ENCODE data around the gene ACSBG1. TPM values are rescaled to one million over a fixed set of nuclear protein-coding genes. Genes with fewer than 3 reads are reported as not detected.
"Not testable (repeated sequence)": the region's sequence is repeated elsewhere in the genome, so short reads cannot be mapped to it uniquely, and the experiment has no call there.

Gene ACSBG1
- total RNA-seq, 3 donors from 2014 or later: not detected

DNA sequence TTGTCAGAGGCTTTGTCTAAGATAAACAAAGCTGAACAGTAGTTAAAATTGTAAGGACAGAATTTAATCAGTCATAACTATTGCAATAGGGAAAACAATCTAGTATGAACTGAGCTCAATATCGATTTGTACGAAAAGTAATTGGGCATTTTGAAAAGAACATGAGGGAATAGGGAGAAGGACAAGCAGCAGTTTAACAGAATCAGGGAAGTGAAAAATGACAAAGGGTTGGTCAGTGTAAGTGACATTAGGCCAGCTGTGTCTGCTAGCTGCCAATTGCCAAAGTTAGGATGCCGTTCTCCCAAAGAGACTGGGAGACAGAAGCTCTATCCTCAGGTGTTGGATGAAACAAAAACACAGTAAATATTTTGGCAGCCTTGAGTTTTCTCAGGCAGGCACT is 26.7 kb upstream of the ACSBG1 start:
- H3K4me3 Mint-ChIP-seq: no peak overlapping the region
- ATAC-seq (no peak), DNase-seq (no peak)
- H3K27me3 Mint-ChIP-seq (ENCODE audit: low read depth): no peaks in the 10 kb centered on the region
- H3K36me3 Mint-ChIP-seq (ENCODE audit: insufficient read depth): no peaks in the 10 kb centered on the region
- peaks cover 10% of the 10 kb centered on the region for H3K4me1 Mint-ChIP-seq (ENCODE audit: low read depth)
- H3K9me3 Mint-ChIP-seq: no peaks in the 10 kb centered on the region

DNA sequence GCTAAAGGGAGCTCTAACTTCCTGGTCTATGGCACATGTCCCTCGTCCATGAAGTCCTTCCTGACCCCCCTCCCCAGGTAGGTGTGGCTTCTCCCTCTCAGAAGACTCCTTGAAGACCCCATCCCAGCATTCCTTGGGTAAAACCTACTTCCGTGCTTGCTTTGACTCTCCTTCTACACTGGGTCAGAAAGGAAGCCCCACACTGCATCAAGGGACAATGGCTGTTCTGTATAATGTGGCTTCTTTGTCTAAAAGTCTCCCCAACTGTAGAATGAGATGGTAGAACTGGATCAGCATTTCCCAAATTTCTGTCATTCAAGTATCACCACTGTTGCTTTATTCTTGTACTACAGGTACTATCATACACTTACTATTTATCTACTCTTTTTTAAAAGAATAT is 26.1 kb upstream of the ACSBG1 start:
- no peak for DNase-seq
- Mint-ChIP-seq H3K36me3 (ENCODE audit: insufficient read depth) (no peaks in the 10 kb centered on the region), H3K4me1 (ENCODE audit: low read depth) (peaks cover 5% of the 10 kb centered on the region), H3K9me3 (no peaks in the 10 kb centered on the region), H3K4me3 (no peak overlapping the region), H3K27me3 (ENCODE audit: low read depth) (no peaks in the 10 kb centered on the region)
- ATAC-seq: no peak

DNA sequence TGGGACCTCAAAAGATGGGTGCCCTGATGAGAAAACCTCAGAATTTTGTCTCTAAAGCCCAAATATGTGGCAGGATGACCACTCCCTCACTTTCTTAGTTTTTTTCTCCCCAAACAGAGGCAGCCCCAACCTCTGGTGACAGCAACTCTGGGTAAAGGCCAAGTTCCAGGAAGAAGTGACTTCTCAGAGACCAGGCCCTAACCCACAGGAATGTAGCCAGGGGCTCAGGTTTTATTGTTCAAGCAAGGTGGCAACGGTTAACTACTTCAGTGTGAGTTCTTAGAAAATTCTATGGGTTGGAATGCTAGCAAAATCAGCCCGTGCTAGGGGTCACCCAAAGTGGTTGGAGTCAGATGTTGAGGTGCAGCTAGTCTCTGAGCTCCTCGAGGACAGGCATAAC is 24.9 kb upstream of the ACSBG1 start:
- ATAC-seq (no peak), DNase-seq (no peak)
- Mint-ChIP-seq H3K9me3 (no peaks in the 10 kb centered on the region), H3K4me3 (no peak overlapping the region), H3K27me3 (ENCODE audit: low read depth) (no peaks in the 10 kb centered on the region), H3K36me3 (ENCODE audit: insufficient read depth) (no peaks in the 10 kb centered on the region), H3K4me1 (ENCODE audit: low read depth) (no peaks in the 10 kb centered on the region)

DNA sequence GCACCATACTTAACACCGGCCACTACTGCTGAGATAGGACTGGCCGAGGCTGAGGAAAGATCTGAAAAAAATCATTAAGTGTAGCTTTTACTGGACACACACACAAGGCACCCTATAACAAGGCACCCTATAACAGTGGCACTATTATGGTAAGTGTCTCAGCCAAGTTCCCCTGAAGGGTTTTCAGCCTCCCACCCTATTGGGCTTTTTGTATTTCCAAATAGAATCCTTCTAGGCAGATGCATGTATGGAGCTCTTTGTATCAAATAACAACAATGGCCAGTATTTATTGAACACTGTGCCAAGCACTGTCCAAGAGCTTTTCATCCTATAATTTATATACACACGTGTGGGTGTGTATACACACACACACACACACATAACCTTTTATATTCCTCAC is 23.3 kb upstream of the ACSBG1 start:
- ATAC-seq (no peak), DNase-seq (no peak)
- Mint-ChIP-seq H3K27me3 (ENCODE audit: low read depth) (no peaks in the 10 kb centered on the region), H3K9me3 (no peaks in the 10 kb centered on the region), H3K4me1 (ENCODE audit: low read depth) (no peaks in the 10 kb centered on the region), H3K36me3 (ENCODE audit: insufficient read depth) (no peaks in the 10 kb centered on the region), H3K4me3 (no peak overlapping the region)

- no peak overlapping the region for H3K4me3 Mint-ChIP-seq
- DNase-seq (no peak), ATAC-seq (no peak)
- H3K9me3 Mint-ChIP-seq: no peaks in the 10 kb centered on the region
- H3K36me3 Mint-ChIP-seq (ENCODE audit: insufficient read depth): no peaks in the 10 kb centered on the region
- no peaks in the 10 kb centered on the region for H3K4me1 Mint-ChIP-seq (ENCODE audit: low read depth)
- H3K27me3 Mint-ChIP-seq (ENCODE audit: low read depth): no peaks in the 10 kb centered on the region
Observed at GRCh38 chr15:78256044-78256437, 21.7 kb upstream of the ACSBG1 start.

- Mint-ChIP-seq H3K36me3 (ENCODE audit: insufficient read depth) (no peaks in the 10 kb centered on the region), H3K9me3 (no peaks in the 10 kb centered on the region), H3K27me3 (ENCODE audit: low read depth) (no peaks in the 10 kb centered on the region), H3K4me1 (ENCODE audit: low read depth) (no peaks in the 10 kb centered on the region), H3K4me3 (no peak overlapping the region)
- DNase-seq (no peak), ATAC-seq (no peak)
Observed at GRCh38 chr15:78255421-78256043, 21.2 kb upstream of the ACSBG1 start.

DNA sequence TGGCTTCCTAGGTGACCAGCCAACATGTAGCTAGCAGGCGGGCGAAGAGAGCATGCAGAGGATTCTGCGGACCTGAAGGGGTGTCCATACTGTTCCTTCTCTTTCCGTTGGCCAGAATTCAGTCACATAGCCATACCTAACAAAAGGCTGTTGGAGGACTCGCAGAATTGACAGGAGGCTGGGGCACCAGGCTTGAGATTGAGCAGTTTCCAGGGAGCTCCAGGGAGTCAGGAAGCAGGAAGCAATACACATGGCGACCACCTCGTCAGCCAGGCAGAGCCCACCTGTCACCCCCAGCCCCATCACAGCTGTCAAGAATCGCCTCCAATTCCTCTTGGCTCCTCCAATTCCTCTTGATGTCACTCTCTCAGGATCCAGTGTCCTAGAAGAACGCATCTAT is 16.8 kb upstream of the ACSBG1 start:
- no peaks in the 10 kb centered on the region for H3K36me3 Mint-ChIP-seq (ENCODE audit: insufficient read depth)
- H3K4me1 Mint-ChIP-seq (ENCODE audit: low read depth): no peaks in the 10 kb centered on the region
- no peak overlapping the region for H3K4me3 Mint-ChIP-seq
- no peak for DNase-seq
- H3K9me3 Mint-ChIP-seq: no peaks in the 10 kb centered on the region
- ATAC-seq: no peak
- H3K27me3 Mint-ChIP-seq (ENCODE audit: low read depth): no peaks in the 10 kb centered on the region

DNA sequence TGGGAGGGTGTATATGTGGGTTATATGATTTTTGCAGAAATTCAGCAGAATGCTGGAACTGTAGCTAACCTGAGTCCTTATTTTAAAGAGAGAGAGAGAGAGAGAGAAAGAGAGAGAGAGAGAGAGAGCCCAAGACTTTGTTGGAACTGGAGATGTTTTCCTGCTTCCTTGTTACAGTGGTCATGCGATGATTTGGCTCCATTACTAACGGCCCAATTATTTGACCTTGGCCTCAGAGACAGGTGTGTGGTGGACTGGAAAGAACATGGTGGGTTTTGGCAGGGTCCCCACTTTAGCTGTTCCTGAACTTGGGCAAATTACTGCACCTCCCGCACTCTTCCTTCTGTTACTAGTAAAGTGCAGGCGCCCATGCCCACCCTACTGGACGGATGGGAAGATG is 14.8 kb upstream of the ACSBG1 start:
- DNase-seq: no peak
- H3K27me3 Mint-ChIP-seq (ENCODE audit: low read depth): no peaks in the 10 kb centered on the region
- no peak overlapping the region for H3K4me3 Mint-ChIP-seq
- no peaks in the 10 kb centered on the region for H3K36me3 Mint-ChIP-seq (ENCODE audit: insufficient read depth)
- H3K9me3 Mint-ChIP-seq: no peaks in the 10 kb centered on the region
- no peaks in the 10 kb centered on the region for H3K4me1 Mint-ChIP-seq (ENCODE audit: low read depth)
- ATAC-seq: no peak

GRCh38 chr15:78247911-78248310 is 13.5 kb upstream of the ACSBG1 start:
- H3K4me1 Mint-ChIP-seq (ENCODE audit: low read depth): no peaks in the 10 kb centered on the region
- no peaks in the 10 kb centered on the region for H3K27me3 Mint-ChIP-seq (ENCODE audit: low read depth)
- H3K36me3 Mint-ChIP-seq (ENCODE audit: insufficient read depth): no peaks in the 10 kb centered on the region
- DNase-seq (no peak), ATAC-seq (no peak)
- no peak overlapping the region for H3K4me3 Mint-ChIP-seq
- no peaks in the 10 kb centered on the region for H3K9me3 Mint-ChIP-seq

DNA sequence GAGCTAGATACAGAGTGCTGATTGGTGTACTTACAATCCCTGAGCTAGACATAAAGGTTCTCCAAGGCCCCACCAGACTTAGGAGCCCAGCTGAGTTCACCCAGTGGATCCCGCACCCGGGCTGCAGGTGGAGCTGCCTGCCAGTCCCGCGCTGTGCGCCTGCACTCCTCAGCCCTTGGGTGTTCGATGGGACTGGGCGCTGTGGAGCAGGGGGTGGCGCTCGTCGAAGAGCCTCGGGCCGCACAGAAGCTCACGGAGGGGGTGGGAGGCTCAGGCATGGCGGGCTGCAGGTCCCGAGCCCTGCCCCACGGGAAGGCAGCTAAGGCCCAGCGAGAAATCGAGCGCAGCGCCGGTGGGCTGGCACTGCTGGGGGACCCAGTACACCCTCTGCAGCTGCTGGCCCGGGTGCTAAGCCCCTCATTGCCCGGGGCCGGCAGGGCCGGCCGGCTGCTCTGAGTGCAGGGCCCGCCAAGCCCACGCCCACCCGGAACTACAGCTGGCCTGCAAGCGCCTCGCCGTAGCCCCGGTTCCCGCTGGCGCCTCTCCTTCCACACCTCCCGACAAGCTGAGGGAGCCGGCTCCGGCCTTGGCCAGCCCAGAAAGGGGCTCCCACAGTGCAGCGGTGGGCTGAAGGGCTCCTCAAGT is 11.7 kb upstream of the ACSBG1 start:
- H3K4me1 Mint-ChIP-seq (ENCODE audit: low read depth); ATAC-seq; H3K27me3 Mint-ChIP-seq (ENCODE audit: low read depth); H3K4me3 Mint-ChIP-seq; DNase-seq; H3K9me3 Mint-ChIP-seq; H3K36me3 Mint-ChIP-seq (ENCODE audit: insufficient read depth): not testable (repeated sequence)

DNA sequence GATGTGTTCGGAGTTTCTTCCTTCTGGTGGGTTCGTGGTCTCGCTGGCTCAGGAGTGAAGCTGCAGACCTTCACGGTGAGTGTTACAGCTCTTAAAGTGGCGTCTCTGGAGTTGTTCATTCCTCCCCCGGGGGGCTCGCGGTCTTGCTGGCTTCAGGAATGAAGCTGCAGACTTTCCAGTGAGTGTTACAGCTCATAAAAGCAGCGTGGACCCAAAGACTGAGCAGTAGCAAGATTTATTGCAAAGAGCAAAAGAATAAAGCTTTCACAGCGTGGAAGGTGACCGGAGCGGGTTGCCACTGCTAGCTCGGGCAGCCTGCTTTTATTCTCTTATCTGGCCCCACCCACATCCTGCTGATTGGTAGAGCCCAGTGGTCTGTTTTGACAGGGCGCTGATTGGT is 11.0 kb upstream of the ACSBG1 start:
- not testable (repeated sequence) for ATAC-seq; H3K9me3 Mint-ChIP-seq; H3K4me1 Mint-ChIP-seq (ENCODE audit: low read depth); H3K4me3 Mint-ChIP-seq; DNase-seq; H3K36me3 Mint-ChIP-seq (ENCODE audit: insufficient read depth); H3K27me3 Mint-ChIP-seq (ENCODE audit: low read depth)

DNA sequence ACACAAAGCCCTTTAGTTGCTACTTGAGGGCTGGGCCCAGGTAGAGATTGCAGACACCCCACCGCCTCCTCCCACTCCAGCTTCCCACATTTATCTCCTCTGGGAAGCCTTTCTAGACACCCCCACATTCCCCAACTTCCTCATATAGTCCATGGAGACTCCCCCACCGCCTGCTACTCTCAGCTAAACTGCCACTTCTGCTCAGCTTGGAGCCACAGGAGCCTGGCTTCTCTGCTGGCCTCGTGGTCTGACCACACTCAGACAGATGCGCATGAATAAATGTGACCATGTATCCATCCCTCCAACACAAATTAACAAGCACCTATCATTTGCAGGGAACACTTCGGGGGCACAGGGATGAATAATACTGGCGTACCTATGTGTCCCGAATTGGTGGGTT is 10.5 kb upstream of the ACSBG1 start:
- no peaks in the 10 kb centered on the region for H3K9me3 Mint-ChIP-seq
- no peaks in the 10 kb centered on the region for H3K27me3 Mint-ChIP-seq (ENCODE audit: low read depth)
- no peak for ATAC-seq
- peaks cover 2% of the 10 kb centered on the region for H3K4me1 Mint-ChIP-seq (ENCODE audit: low read depth)
- no peak overlapping the region for H3K4me3 Mint-ChIP-seq
- H3K36me3 Mint-ChIP-seq (ENCODE audit: insufficient read depth): no peaks in the 10 kb centered on the region
- DNase-seq: no peak

GRCh38 chr15:78244101-78244500 is 9.7 kb upstream of the ACSBG1 start:
- no peak for DNase-seq
- no peak for ATAC-seq
- no peaks in the 10 kb centered on the region for H3K9me3 Mint-ChIP-seq
- no peaks in the 10 kb centered on the region for H3K36me3 Mint-ChIP-seq (ENCODE audit: insufficient read depth)
- no peak overlapping the region for H3K4me3 Mint-ChIP-seq
- H3K4me1 Mint-ChIP-seq (ENCODE audit: low read depth): peaks cover 2% of the 10 kb centered on the region
- H3K27me3 Mint-ChIP-seq (ENCODE audit: low read depth): no peaks in the 10 kb centered on the region

GRCh38 chr15:78243491-78243941 is 9.2 kb upstream of the ACSBG1 start:
- H3K4me1 Mint-ChIP-seq (ENCODE audit: low read depth): peaks cover 2% of the 10 kb centered on the region
- no peak for DNase-seq

DNA sequence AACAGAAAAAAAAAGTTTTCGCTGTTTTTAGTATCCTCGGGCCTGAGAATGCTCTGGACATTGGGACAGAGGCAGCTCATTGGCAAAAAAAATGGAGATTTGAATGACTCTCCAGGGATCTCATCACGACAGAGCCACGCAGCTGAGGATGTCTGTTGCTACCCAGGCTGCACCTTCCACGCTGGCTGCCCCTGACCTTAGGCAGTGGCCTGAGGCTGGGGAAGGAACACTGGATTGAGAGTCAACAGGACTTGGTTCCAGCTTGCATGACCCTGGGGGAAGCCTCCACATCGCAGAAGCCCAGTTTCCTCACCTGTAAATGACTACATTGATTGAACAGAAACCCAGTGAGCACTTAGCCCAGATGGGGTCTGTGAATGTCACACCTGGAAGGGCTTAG is 8.7 kb upstream of the ACSBG1 start:
- ATAC-seq: no peak
- Mint-ChIP-seq H3K36me3 (ENCODE audit: insufficient read depth) (no peaks in the 10 kb centered on the region), H3K4me1 (ENCODE audit: low read depth) (peaks cover 2% of the 10 kb centered on the region), H3K9me3 (no peaks in the 10 kb centered on the region), H3K4me3 (no peak overlapping the region), H3K27me3 (ENCODE audit: low read depth) (no peaks in the 10 kb centered on the region)
- DNase-seq: no peak

More at GRCh38 chr15:78243491-78243941, 9.2 kb upstream of the ACSBG1 start:
- ATAC-seq: no peak
- no peaks in the 10 kb centered on the region for H3K27me3 Mint-ChIP-seq (ENCODE audit: low read depth)
- H3K4me3 Mint-ChIP-seq: no peak overlapping the region
- no peaks in the 10 kb centered on the region for H3K9me3 Mint-ChIP-seq
- H3K36me3 Mint-ChIP-seq (ENCODE audit: insufficient read depth): no peaks in the 10 kb centered on the region

All from activated T-cell treated with anti-CD3 and anti-CD28 coated beads, Interleukin-2, amount 50 U/mL, for 4 hours (primary cell).